AG10803 (cell line): ENCODE data around the gene HSPA12B.

Experiments
- DNase-seq: peaks from one replicate; pipeline ENCODE4 v3.0.0; 2010; ENCODE audit warnings: low read depth
- H3K4me3 ChIP-seq: 2 replicates; pipeline ENCODE4 v1.5.1; 2011; ENCODE audit warnings: mild to moderate bottlenecking, low read length, control low read depth
- TF ChIP-seq, protein P1 (sequence below): conservative IDR thresholded peaks from 2 replicates; pipeline ENCODE4 v1.5.1; 2011; ENCODE audit warnings: mild to moderate bottlenecking, low read length, control low read depth, inconsistent platforms

HSPA12B gene

DNA sequence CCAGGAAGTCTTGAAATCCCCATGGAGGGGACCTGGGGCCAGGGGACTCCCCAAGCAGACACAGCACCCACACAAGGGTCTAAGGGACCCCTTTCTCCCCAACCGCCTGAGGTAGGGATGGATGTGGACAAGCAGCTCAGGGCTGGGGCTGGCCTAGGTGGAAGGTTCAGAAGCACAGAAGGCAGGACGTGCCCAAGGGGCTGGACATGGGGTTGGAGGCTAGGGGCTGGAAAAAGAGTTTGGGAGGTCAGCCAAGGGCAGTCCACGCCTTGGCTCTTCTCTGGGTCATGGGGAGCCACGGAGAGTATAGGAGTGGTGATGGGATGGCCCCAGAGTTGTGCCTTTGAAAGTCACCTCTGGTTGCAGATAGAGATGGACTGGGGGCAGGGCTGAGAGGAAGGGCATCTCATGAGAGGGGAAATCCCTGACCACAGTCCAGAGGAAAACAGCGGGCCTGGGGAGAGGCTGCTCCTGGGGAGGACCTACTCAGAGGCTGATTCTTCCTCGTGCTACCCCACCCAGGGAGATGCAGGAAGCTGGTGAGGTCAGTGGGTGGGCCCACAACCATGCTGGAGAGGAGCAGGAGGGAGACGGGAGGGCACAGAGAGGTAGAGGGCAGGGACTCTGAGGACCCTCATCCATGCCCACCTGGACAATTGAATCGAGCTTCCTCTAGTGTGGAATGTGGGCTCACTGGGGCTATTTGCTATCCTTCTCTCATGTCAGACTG is 2.5 kb upstream of the HSPA12B start:
- no peak for DNase-seq
- no peak overlapping the region for H3K4me3 ChIP-seq
- TF ChIP-seq, protein P1, sequence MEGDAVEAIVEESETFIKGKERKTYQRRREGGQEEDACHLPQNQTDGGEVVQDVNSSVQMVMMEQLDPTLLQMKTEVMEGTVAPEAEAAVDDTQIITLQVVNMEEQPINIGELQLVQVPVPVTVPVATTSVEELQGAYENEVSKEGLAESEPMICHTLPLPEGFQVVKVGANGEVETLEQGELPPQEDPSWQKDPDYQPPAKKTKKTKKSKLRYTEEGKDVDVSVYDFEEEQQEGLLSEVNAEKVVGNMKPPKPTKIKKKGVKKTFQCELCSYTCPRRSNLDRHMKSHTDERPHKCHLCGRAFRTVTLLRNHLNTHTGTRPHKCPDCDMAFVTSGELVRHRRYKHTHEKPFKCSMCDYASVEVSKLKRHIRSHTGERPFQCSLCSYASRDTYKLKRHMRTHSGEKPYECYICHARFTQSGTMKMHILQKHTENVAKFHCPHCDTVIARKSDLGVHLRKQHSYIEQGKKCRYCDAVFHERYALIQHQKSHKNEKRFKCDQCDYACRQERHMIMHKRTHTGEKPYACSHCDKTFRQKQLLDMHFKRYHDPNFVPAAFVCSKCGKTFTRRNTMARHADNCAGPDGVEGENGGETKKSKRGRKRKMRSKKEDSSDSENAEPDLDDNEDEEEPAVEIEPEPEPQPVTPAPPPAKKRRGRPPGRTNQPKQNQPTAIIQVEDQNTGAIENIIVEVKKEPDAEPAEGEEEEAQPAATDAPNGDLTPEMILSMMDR = no peak

DNA sequence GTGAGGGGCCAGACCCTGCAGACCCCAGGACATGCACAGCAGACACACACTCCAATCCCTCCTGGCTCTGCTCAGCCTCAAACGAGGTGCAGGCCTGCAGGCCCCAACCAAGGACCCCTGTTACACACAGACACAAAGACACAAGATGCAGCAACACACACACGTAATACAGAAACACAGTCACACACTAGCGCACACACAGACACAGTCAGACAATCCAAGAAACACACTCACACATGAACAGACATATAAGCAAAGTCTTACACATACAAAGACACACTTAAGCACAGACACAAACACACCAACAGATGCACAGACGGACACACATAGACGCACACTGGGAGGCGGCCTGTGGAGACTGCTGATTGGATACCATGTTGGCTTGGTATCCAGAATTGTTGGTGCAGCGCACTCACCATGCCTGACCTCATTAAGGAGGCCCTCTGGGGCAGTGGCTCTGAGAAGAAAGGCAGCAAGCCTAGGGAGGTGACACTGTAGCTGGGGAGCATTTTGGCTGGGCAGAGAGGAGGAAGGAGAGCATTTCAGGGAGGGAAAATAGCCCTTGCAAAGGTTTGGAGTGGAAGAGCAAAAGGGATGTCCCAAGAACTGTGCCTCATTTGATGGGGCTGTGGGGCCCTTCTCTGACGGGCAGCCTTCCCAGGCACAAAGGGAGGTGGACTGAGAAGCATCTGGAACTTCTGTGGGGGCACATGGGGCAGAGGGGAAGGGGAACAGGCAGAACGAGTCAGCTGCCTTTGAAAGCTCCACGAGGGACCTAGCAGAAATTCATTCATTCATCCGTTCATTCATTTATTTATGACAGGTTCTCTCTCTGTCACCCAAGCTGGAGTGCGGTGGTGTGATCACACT is 1.4 kb upstream of the HSPA12B start:
- TF ChIP-seq, protein P1 = no peak
- DNase-seq = no peak
- no peak overlapping the region for H3K4me3 ChIP-seq

DNA sequence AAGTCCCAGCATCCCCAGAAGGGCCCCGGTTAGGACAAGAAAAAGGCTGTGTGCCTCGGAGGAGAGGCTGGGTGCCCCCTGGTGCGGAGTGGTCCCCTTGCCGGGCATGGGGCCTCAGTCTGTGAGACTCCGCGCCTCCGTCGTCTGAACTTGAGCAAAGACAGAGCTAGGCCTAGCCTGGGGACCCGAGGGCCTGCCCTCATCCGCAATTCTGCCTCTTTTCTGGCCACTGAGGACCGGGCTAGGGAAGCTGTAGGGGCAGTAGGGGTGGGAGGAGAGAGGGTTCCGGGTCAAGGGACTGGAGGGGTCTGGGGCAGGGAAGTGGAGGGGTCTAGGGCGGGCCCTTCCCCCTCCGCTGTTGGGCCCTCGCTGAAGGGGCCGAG is 550 bp upstream of the HSPA12B start:
- H3K4me3 ChIP-seq = no peak overlapping the region
- TF ChIP-seq, protein P1 = no peak
- DNase-seq = no peak

DNA sequence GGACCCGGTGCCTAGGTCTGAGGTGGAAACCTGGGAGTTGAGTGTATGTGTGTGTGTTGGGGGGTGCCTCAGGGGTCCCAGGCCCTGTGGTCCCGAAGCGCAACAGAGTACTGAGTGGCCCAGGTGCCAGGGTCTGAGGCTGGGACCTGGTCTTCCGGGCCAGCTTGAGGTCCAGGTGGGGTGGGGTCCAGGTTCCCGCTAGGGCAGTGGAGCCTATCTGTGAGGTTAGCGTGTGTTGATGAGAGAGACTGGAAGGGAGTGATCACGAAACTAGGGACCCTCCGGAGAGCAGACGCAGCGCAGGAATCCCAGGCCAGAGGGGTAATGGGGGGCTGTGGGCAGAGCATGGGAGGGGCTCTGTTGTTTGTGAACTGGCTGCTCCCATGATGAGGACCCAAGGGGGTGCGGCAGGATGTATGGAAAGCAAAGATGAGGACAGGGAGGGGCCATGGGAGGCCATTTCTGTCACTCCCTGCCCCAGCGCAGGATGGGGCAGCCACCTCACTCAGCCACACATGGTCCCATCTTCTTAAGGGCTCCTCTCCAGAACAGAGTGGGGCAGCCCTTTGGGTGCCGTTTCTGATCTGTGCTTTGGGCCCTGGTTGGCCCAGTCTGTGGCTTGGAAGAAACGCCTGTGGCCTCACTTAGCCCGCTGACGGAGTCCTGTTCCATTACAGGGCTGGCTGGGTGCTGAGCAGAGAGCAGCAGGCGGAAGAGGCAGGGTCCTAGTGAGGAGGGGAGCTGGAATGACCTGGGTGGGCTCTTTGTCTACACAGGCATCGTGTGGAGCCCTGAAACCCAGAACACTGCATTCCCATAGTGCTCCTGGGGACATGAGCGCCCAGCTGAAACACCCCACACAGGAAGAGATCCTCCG is 872 bp downstream of the HSPA12B start:
- H3K4me3 ChIP-seq = no peak overlapping the region
- DNase-seq = no peak
- TF ChIP-seq, protein P1 = no peak

DNA sequence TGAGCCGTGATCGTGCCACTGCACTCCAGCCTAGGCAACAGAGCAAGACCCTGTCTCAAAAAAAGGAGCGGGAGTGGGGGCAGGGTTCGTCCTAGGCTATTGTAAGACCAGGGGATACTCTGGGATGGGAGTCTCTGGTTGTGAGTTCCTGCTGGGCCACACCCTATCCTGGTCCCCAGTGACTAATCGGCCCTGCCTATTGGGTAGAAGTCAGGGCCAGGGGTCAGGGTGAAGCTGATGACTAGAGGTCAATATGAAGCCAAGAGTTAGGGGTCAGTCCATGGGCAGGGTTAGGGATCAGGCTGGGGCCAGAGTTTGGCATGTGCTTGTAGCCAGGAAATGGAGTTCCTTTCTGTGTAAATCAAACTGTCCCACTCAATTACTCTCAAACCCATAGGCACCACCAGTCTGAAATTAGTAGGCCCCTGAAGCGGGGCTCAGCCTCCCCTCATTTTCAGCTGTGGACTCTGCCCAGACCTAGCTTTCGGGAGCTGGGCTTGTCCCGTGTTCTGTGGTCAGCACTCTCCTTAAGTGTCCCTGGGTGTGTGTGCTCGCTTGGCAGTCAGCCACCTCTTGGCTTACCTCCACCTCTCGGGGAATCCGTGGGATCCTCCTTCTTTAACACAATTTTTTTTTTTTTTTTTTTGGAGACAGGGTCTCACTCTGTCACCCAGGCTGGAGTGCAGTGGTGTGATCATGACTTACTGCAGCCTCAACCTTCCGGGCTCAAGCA is 1.8 kb downstream of the HSPA12B start:
- DNase-seq = no peak
- TF ChIP-seq, protein P1 = no peak
- no peak overlapping the region for H3K4me3 ChIP-seq

DNA sequence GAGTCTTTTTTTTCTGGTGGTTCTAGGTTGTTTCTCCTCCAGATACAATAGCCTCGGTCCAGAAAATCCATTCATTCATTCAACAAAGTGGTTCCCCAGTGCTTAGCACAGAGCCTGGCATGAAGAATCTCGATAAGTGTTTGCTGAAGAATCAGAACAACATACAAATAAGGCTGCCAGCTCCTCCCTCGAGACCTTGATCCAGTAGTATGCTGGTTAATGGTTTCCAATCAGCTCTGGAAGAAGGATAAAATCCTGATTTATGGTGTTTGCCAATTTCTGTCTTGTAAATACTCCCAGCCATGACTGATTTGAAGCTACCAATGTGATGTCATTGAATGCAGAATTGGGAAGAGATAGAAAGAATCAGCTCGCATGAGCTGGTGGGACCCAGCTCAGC is 3.3 kb downstream of the HSPA12B start:
- DNase-seq = no peak
- no peak overlapping the region for H3K4me3 ChIP-seq
- TF ChIP-seq, protein P1 = no peak
